Stomach (tissue), 9 donors: ENCODE measurements around the gene FLOT1. TPM values are rescaled to one million over a fixed set of nuclear protein-coding genes. Genes with fewer than 3 reads are reported as not detected.
"Not testable (repeated sequence)": the region's sequence is repeated elsewhere in the genome, so short reads cannot be mapped to it uniquely, and the experiment has no call there.

Experiments used
- DNase-seq, 2 donors: peaks; one replicate each; pipeline versions ENCODE4 v3.0.0 to v3.0.0-alpha.2; 2013 to 2019
- H3K27ac ChIP-seq, 5 donors: fragments of 200-600 bp in 4 of 5; sonication (generic) in 4 of 5; one replicate each; pipeline ENCODE4 v1.5.1; 2013 to 2019; ENCODE audit warnings: mild to moderate bottlenecking in 1 of 5, moderate library complexity in 1 of 5
- H3K27me3 ChIP-seq, 3 donors: fragments of 200-600 bp; sonication (generic); one replicate each; pipeline ENCODE4 v1.5.1; 2017 to 2019; ENCODE audit warnings: mixed run types in 1 of 3
- H3K36me3 ChIP-seq, 4 donors: fragments of 200-600 bp; sonication (generic); 1 replicate in 3 of 4; 2 replicates in 1 of 4; pipeline ENCODE4 v1.5.1; 2016 to 2019
- H3K4me1 ChIP-seq, 4 donors: fragments of 200-600 bp; sonication (generic); one replicate each; pipeline ENCODE4 v1.5.1; 2016 to 2019
- H3K4me3 ChIP-seq, 4 donors: fragments of 200-600 bp; sonication (generic) in 3 of 4; one replicate each; pipeline ENCODE4 v1.5.1; 2016 to 2019; ENCODE audit warnings: mild to moderate bottlenecking in 1 of 4
- H3K9me3 ChIP-seq, 4 donors: fragments of 200-600 bp; sonication (generic); one replicate each; pipeline ENCODE4 v1.5.1; 2016 to 2019
- EP300 ChIP-seq: sonication (generic); formaldehyde crosslinking; IDR thresholded peaks from one replicate; pipeline ENCODE4 v1.6.1; 2017; ENCODE audit warnings: antibody characterized with exemption
- POLR2A ChIP-seq, 4 donors: fragments of 450-650 bp; IDR thresholded peaks; one replicate each; pipeline ENCODE4 v1.6.1; 2016; ENCODE audit warnings: antibody characterized with exemption in 4 of 4, control low read depth in 2 of 4, mild to moderate bottlenecking in 1 of 4, moderate library complexity in 1 of 4
- POLR2AphosphoS5 ChIP-seq, 3 donors: sonication (generic); formaldehyde crosslinking; IDR thresholded peaks; one replicate each; pipeline ENCODE4 v1.6.1; 2016; ENCODE audit warnings: antibody characterized with exemption in 3 of 3
- WGBS, 5 donors: extraction: QIAGEN DNeasy Blood & Tissue Kit in 3 of 5; methylation state at CpG; one replicate each; pipeline versions ENCODE4 v1.1.5 to v1.1.7; 2013 to 2018; 5-methylcytosine and 5-hydroxymethylcytosine counted together
- intact Hi-C: fragments of 100-400 bp; cut with DNase I; formaldehyde crosslinking; loops from one replicate; pipeline ENCODE4 v1.15.1; 2023; ENCODE audit warnings: low total_unique reads
- polyA plus RNA-seq, 3 donors: library from polyadenylated mRNA; stranded (reverse); fragments of 200-250 nt; gene quantifications; one replicate each; pipeline ENCODE4 v1.2.3, GENCODE V29; 2013
- total RNA-seq, 5 donors: library from RNA; depleted of rRNA; stranded (reverse); fragments of >200 nt; gene quantifications; one replicate each; pipeline versions ENCODE4 v1.1.0 to v1.2.3, GENCODE V29; 2014 to 2016
- TF ChIP-seq, protein P1 (sequence below), 7 experiments: fragments of 450-650 bp in 4 of 7; fragments of 200-600 bp in 3 of 7; sonication (generic) in 3 of 7; IDR thresholded peaks; one replicate each; pipeline ENCODE4 v1.5.1; 2016 to 2019; ENCODE audit warnings: antibody characterized with exemption in 7 of 7, control low read depth in 2 of 7, mild to moderate bottlenecking in 1 of 7
- donor health status: healthy with polysubstance abuse.
- donor health status: Bipolar disorder and iron deficiency.
- donor health status: healthy.

FLOT1 gene
- total and polyA plus RNA-seq, 8 donors, result 40.6 to 201 (median 125) TPM

DNA sequence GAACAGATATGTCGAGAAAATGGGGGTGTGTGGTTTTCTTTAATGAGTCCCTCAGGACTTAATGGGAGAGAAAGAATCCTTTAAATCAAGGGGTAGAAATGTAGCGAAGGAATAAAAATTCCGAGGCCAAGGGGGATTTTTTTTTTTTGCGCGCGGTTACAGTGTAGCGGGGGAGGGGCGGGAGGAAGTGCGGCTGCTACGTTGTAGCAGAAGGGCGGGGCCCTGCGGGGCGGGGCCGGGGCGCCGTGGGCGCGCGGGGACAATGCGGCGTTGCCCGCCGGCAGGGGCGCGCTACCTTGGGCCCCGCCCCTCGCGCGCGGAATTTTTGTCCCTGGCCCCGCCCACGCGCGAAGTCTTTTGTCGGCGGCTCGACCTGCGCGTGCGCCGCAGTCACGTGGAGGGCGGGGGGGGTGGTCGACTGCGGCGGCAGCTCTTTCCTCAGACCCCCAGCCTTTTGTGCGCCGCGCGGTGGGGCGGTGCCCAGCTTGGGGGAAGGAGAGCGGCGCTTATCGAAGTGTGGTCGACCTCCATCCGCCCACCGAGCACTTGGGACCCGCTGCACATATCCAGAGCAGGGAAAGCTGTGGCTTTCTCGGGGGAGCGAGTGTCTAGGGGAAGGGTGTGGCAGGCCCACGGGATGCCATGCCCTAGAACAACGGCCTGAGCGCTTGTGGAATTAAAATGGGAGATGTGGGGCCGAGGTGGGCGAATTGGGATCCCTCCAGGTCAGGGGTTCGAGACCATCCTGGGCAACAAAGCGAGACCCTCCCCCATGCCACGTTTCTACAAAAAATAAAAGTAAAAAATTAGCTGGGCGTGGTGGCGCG lies 21.1 kb downstream of the FLOT1 start:
- peak; percentile 94 to 98 for DNase-seq
- H3K4me3 ChIP-seq, result peak overlapping the region; percentile 72 to 90 (median 86)
- TF ChIP-seq POLR2A (IDR thresholded peaks at IDR 0.05), result no peak
- peak; percentile 34 to 77 (median 65) for TF ChIP-seq POLR2AphosphoS5 (IDR thresholded peaks at IDR 0.05)
- TF ChIP-seq, protein P1, sequence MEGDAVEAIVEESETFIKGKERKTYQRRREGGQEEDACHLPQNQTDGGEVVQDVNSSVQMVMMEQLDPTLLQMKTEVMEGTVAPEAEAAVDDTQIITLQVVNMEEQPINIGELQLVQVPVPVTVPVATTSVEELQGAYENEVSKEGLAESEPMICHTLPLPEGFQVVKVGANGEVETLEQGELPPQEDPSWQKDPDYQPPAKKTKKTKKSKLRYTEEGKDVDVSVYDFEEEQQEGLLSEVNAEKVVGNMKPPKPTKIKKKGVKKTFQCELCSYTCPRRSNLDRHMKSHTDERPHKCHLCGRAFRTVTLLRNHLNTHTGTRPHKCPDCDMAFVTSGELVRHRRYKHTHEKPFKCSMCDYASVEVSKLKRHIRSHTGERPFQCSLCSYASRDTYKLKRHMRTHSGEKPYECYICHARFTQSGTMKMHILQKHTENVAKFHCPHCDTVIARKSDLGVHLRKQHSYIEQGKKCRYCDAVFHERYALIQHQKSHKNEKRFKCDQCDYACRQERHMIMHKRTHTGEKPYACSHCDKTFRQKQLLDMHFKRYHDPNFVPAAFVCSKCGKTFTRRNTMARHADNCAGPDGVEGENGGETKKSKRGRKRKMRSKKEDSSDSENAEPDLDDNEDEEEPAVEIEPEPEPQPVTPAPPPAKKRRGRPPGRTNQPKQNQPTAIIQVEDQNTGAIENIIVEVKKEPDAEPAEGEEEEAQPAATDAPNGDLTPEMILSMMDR (IDR thresholded peaks at IDR 0.05), result peak in 3 of 7 experiments; percentile 44 to 80 (median 51)
- H3K9me3 ChIP-seq, result no peaks in the 10 kb centered on the region
- no peaks in the 10 kb centered on the region for H3K27me3 ChIP-seq
- H3K4me1 ChIP-seq, result peaks cover 29 to 74% (median 60%) of the 10 kb centered on the region in 4 donors
- H3K27ac ChIP-seq, result peak overlapping the region; percentile 93 to 99 (median 98)
- H3K36me3 ChIP-seq, result peaks cover 31 to 42% (median 40%) of the 10 kb centered on the region in 4 donors
- 0 to 1% (median 1%) methylated on average over 43 to 71 of the region's 71 CpGs for WGBS, 5 donors
- intact Hi-C loops, result no loop called here

DNA sequence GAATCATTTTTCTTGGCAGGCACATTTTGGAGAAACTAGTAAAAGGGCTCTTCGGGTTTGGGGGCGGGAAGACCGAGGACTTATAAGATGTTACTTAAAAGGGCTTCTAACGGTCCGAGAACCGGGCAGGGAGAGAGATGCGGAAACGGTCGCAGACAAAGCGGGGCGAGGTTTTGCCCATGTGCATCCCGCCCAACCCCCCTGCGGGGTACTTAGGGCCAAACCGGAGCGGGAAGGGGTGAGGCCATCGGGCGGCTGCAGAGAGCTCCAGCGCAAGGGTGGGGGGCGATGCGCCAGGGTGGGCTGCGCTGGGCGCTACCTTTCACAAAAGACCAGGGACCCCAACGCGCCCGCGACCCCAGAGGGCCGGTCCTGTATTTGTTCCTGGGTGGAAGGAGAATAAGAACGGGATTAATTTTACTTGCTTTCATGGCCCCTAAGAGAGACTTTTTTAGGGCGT lies 21.7 kb downstream of the FLOT1 start:
- H3K9me3 ChIP-seq, result no peaks in the 10 kb centered on the region
- H3K36me3 ChIP-seq, result peaks cover 31 to 36% (median 33%) of the 10 kb centered on the region in 4 donors
- TF ChIP-seq POLR2AphosphoS5 (IDR thresholded peaks at IDR 0.05) (peak in 2 of 3 donors; percentile 31 to 34), POLR2A (IDR thresholded peaks at IDR 0.05) (no peak)
- peak; percentile 65 to 89 for DNase-seq
- peak overlapping the region; percentile 93 to 99 (median 98) for H3K27ac ChIP-seq
- H3K27me3 ChIP-seq, result no peaks in the 10 kb centered on the region
- intact Hi-C loops, result no loop called here
- WGBS, 5 donors, result 0 to 1% (median 0%) methylated on average over 26 to 29 of the region's 29 CpGs
- H3K4me3 ChIP-seq, result peak overlapping the region; percentile 72 to 90 (median 86)
- peaks cover 29 to 74% (median 64%) of the 10 kb centered on the region in 4 donors for H3K4me1 ChIP-seq

DNA sequence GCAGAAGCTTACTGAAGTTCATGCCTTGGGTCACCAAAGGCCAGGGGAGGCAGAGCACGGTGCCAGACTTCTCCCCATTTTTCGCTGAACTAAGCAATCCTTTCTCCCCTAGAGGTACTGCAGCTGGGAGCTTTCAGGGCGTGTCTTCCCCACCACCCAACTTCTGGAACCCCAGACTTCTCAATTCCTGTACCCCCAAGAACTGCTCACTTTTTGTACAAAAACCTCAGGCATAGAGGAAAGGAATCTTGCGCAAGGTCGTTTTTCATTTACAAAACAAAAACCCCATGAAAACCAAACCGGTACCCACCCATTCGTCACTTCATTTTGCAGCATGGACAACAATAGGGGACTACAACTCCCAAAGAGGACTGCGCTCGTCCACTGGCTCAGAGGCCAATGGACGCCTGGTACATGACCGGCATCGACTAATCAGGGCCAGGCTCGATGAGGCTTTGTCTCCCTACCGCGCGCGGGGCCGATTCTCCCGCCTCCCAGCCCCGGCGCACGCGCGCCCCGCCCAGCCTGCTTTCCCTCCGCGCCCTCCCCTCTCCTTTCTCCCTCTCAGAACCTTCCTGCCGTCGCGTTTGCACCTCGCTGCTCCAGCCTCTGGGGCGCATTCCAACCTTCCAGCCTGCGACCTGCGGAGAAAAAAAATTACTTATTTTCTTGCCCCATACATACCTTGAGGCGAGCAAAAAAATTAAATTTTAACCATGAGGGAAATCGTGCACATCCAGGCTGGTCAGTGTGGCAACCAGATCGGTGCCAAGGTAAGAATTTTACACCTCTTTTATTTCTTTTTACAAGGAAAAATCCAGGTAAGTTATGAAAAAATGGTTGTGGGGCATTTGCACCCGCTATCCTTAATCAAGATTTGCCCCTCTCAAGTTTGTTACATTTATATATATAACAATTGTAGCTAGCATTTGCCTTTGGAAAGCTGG lies 22.4 kb downstream of the FLOT1 start, which contains the start of gene TUBB:
Gene TUBB, plus strand, starts transcription at position 562 of the 947 bp plus-strand sequence. Its CDS starts 155 bp downstream, at position 717.
- peak within 1 kb of the TSS; percentile 72 to 90 (median 86) for H3K4me3 ChIP-seq
- peaks cover 29 to 69% (median 61%) of the 10 kb centered on the region in 4 donors for H3K4me1 ChIP-seq
- H3K9me3 ChIP-seq, result no peaks in the 10 kb centered on the region
- H3K36me3 ChIP-seq, result peaks cover 26 to 33% (median 27%) of the 10 kb centered on the region in 4 donors
- peak; percentile 98 to 99 for DNase-seq
- TF ChIP-seq POLR2AphosphoS5 (IDR thresholded peaks at IDR 0.05) (peak; percentile 74 to 97 (median 94)), EP300 (no peak), POLR2A (IDR thresholded peaks at IDR 0.05) (peak in 2 of 4 donors; percentile 82 to 91)
- TF ChIP-seq, protein P1 (IDR thresholded peaks at IDR 0.05), result peak in 3 of 7 experiments; percentile 19 to 28 (median 19)
- 0 to 1% (median 0%) methylated on average over 37 to 38 of the region's 38 CpGs for WGBS, 5 donors
- intact Hi-C loops, result no loop called here
- H3K27me3 ChIP-seq, result no peaks in the 10 kb centered on the region
- peak within 1 kb of the TSS; percentile 93 to 99 (median 98) for H3K27ac ChIP-seq

DNA sequence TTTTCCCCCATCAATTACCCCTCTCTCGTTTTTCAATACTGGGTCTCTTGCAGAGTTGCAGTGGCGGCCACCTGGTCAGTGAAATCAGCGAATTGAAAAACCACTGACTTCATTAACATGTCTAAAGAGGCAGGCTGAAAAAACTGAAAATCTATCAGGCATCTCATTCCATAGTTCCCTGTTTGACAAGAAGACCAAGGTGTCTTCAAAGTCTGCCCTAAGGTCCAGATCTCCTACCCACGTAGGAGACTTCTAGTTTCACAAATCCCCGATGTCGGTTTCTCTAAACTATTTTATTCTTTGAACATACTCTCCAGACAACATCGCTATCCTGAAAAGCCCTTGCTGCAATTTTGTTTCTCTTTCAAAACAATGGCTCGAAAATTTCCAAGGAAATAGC lies 23.1 kb downstream of the FLOT1 start:
- H3K27me3 ChIP-seq, result no peaks in the 10 kb centered on the region
- H3K27ac ChIP-seq, result peak overlapping the region; percentile 87 to 99 (median 98)
- peaks cover 29 to 62% (median 58%) of the 10 kb centered on the region in 4 donors for H3K4me1 ChIP-seq
- WGBS, 5 donors, result 16 to 24% (median 20%) methylated on average over 8 of the region's 8 CpGs
- H3K36me3 ChIP-seq, result peaks cover 20 to 33% (median 27%) of the 10 kb centered on the region in 4 donors
- peak in 1 of 2 donors; percentile 33 for DNase-seq
- no peaks in the 10 kb centered on the region for H3K9me3 ChIP-seq
- intact Hi-C loops, result no loop called here
- TF ChIP-seq, protein P1 (IDR thresholded peaks at IDR 0.05), result no peak
- peak overlapping the region; percentile 72 to 90 (median 86) for H3K4me3 ChIP-seq

DNA sequence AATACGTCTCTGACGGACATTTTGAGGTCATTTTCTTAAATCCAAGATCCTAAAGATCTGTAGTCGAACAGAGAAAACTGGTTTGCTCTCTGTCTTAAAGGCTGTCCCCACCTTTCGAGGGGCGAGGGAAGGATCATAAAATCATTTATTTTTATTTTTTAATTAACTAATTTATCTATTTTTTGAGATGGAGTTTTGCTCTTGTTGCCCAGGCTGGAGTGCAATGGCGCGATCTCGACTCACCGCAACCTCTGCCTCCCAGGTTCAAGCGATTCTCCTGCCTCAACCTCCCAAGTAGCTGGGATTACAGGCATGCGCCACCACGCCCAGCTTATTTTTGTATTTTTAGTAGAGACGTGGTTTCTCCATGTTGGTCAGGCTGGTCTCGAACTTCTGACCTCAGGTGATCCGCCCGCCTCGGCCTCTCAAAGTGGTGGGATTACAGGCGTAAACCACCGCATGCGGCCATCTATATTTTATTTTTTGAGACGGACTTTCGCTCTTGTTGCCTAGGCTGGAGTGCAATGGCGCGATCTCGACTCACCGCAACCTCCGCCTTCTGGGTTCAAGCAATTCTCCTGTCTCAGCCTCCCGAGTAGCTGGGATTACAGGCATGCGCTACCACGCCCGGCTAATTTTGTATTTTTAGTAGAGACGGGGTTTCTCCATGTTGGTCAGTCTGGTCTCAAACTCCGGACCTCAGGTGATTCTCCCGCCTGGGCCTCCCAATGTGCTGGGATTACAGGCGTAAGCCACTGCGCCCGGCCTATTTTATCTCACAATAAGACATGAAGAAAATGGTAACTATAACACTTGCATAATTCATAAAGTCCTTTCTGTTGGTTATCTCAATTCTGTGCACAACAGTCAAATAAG lies 24.4 kb downstream of the FLOT1 start:
- intact Hi-C loops, DNase-seq, H3K27me3 ChIP-seq, H3K9me3 ChIP-seq: not testable (repeated sequence)
- Histone ChIP-seq H3K36me3 (peaks cover 11 to 33% (median 27%) of the 10 kb centered on the region in 4 donors), H3K4me1 (peaks cover 29 to 50% (median 48%) of the 10 kb centered on the region in 4 donors), H3K4me3 (peak overlapping the region; percentile 43 to 68 (median 58)), H3K27ac (peak overlapping the region; percentile 77 to 98 (median 98))
- 72 to 76% (median 74%) methylated on average over 37 of the region's 37 CpGs for WGBS, 5 donors
